ENCODE data around the gene PGM2.
"Not testable (repeated sequence)": the region's sequence is repeated elsewhere in the genome, so short reads cannot be mapped to it uniquely, and the experiment has no call there.

Gene PGM2

GRCh38 chr4:37826295-37827029, at the start of gene PGM2:
TSS of gene PGM2 (plus strand) at chr4:37826686. CDS start at chr4:37826733, 47 bp downstream.
- peak; percentile 92 to 93 for DNase-seq

- DNase-seq = no peak
These were observed 46.6 kb upstream of the PGM2 start for GRCh38 chr4:37779896-37780295.

- peak; percentile 17 to 27 for DNase-seq
These were observed 45.9 kb upstream of the PGM2 start for GRCh38 chr4:37780444-37781130.

GRCh38 chr4:37781131-37781455, 45.4 kb upstream of the PGM2 start:
- no peak for DNase-seq

GRCh38 chr4:37786267-37786666, 40.2 kb upstream of the PGM2 start:
- DNase-seq = not testable (repeated sequence)

GRCh38 chr4:37787883-37788460, 38.5 kb upstream of the PGM2 start:
- DNase-seq = not testable (repeated sequence)

- no peak for DNase-seq
These were observed 37.7 kb upstream of the PGM2 start for GRCh38 chr4:37788819-37789218.

- no peak for DNase-seq
These were observed 34.2 kb upstream of the PGM2 start for GRCh38 chr4:37792241-37792640.

- no peak for DNase-seq
These were observed 32.9 kb upstream of the PGM2 start for GRCh38 chr4:37793562-37793961.

GRCh38 chr4:37794056-37794455, 32.4 kb upstream of the PGM2 start:
- no peak for DNase-seq

- no peak for DNase-seq
These were observed 30.8 kb upstream of the PGM2 start for GRCh38 chr4:37795581-37796195.

GRCh38 chr4:37797374-37797773, 29.1 kb upstream of the PGM2 start:
- DNase-seq = no peak

- DNase-seq = no peak
These were observed 28.6 kb upstream of the PGM2 start for GRCh38 chr4:37797923-37798322.

- DNase-seq = no peak
These were observed 27.9 kb upstream of the PGM2 start for GRCh38 chr4:37798616-37799015.

GRCh38 chr4:37799941-37800554, 26.4 kb upstream of the PGM2 start:
- no peak for DNase-seq

GRCh38 chr4:37802068-37802666, 24.3 kb upstream of the PGM2 start:
- no peak for DNase-seq

- DNase-seq = no peak
These were observed 23.0 kb upstream of the PGM2 start for GRCh38 chr4:37803348-37803973.

GRCh38 chr4:37805091-37805490, 21.4 kb upstream of the PGM2 start:
- no peak for DNase-seq

GRCh38 chr4:37812713-37813112, 13.8 kb upstream of the PGM2 start:
- DNase-seq = no peak

- DNase-seq = no peak
These were observed 10.9 kb upstream of the PGM2 start for GRCh38 chr4:37815591-37815990.

- no peak for DNase-seq
These were observed 10.5 kb upstream of the PGM2 start for GRCh38 chr4:37816006-37816405.

- no peak for DNase-seq
These were observed 9.8 kb upstream of the PGM2 start for GRCh38 chr4:37816719-37817118.
